MM.1S (cell line): ENCODE results near the gene LITAF.
A peak's percentile ranks its signal among the peaks of the same experiment; 100 is the strongest.

Experiments used
- DNase-seq: peaks from one replicate; pipeline ENCODE4 v3.0.0-alpha.2; 2015
- H2AFZ ChIP-seq: fragments of 300-600 bp; sonication (generic); 2 replicates; pipeline ENCODE4 v1.6.0; 2016; ENCODE audit warnings: antibody characterized with exemption, low read length
- H3F3A ChIP-seq: fragments of 300-600 bp; sonication (generic); 2 replicates; pipeline ENCODE4 v1.6.1; 2016; ENCODE audit warnings: mild to moderate bottlenecking, antibody characterized with exemption, low read length, moderate library complexity, mixed read lengths; ENCODE audit not compliant: insufficient read depth
- H3K27ac ChIP-seq: fragments of 300-600 bp; sonication (generic); 2 replicates; pipeline ENCODE4 v1.5.1; 2016; ENCODE audit warnings: mild to moderate bottlenecking, low read length
- H3K27me3 ChIP-seq: fragments of 300-600 bp; sonication (generic); replicated peaks from 2 replicates; pipeline ENCODE4 v1.6.0; 2016; ENCODE audit warnings: low read length; ENCODE audit not compliant: insufficient read depth
- H3K36me3 ChIP-seq: fragments of 300-600 bp; sonication (generic); replicated peaks from 2 replicates; pipeline ENCODE4 v1.6.1; 2016; ENCODE audit warnings: mild to moderate bottlenecking, low read length, mixed read lengths; ENCODE audit not compliant: insufficient read depth
- H3K4me1 ChIP-seq: fragments of 300-600 bp; sonication (generic); 2 replicates; pipeline ENCODE4 v1.6.1; 2016; ENCODE audit warnings: low read length, mixed read lengths
- H3K4me2 ChIP-seq: fragments of 300-600 bp; sonication (generic); 2 replicates; pipeline ENCODE4 v1.6.0; 2016; ENCODE audit warnings: low read depth, low read length
- H3K4me3 ChIP-seq: fragments of 300-600 bp; sonication (generic); 2 replicates; pipeline ENCODE4 v1.5.1; 2016; ENCODE audit warnings: low read length, mixed read lengths
- H3K79me2 ChIP-seq: fragments of 300-600 bp; sonication (generic); 2 replicates; pipeline ENCODE4 v1.6.1; 2016; ENCODE audit warnings: mixed run types, low read length, mixed read lengths
- H3K9ac ChIP-seq: fragments of 300-600 bp; sonication (generic); 2 replicates; pipeline ENCODE4 v1.6.1; 2016; ENCODE audit warnings: low read length, mixed read lengths
- H3K9me2 ChIP-seq: fragments of 300-600 bp; sonication (generic); replicated peaks from 2 replicates; pipeline ENCODE4 v1.6.1; 2016; ENCODE audit warnings: mild to moderate bottlenecking, low read length, mixed read lengths; ENCODE audit not compliant: insufficient read depth
- H3K9me3 ChIP-seq: fragments of 300-600 bp; sonication (generic); replicated peaks from 2 replicates; pipeline ENCODE4 v1.6.1; 2016; ENCODE audit warnings: mild to moderate bottlenecking, low read length, mixed read lengths; ENCODE audit not compliant: insufficient read depth
- H4K20me1 ChIP-seq: fragments of 300-600 bp; sonication (generic); 2 replicates; pipeline ENCODE4 v1.6.1; 2016; ENCODE audit warnings: mild to moderate bottlenecking, low read length, moderate library complexity, mixed read lengths; ENCODE audit not compliant: insufficient read depth
- EZH2 ChIP-seq: fragments of 300-600 bp; sonication (generic); optimal IDR thresholded peaks from 2 replicates; pipeline ENCODE3; 2017; ENCODE audit warnings: low read depth, mild to moderate bottlenecking, antibody characterized with exemption, low read length, mixed read lengths
- EZH2phosphoT487 ChIP-seq: fragments of 300-600 bp; sonication (generic); IDR thresholded peaks from 2 replicates; pipeline ENCODE4 v1.6.1; 2018; ENCODE audit warnings: antibody characterized with exemption, low read length
- TF ChIP-seq, protein P1 (sequence below): fragments of 300-600 bp; sonication (generic); IDR thresholded peaks from 2 replicates; pipeline ENCODE4 v1.5.1; 2016; ENCODE audit warnings: antibody characterized with exemption, low read length, mixed read lengths

The LITAF gene

GRCh38 chr16:11539641-11540050 is 47.1 kb downstream of the LITAF start:
- Histone ChIP-seq H3K9me2 (no peaks in the 10 kb centered on the region), H3K9me3 (no peaks in the 10 kb centered on the region), H3K4me2 (peak overlapping the region; percentile 61), H3K79me2 (no peaks in the 10 kb centered on the region), H3K4me3 (no peak overlapping the region), H3F3A (peaks cover 20% of the 10 kb centered on the region), H3K27ac (peak overlapping the region; percentile 70), H3K4me1 (peaks cover 16% of the 10 kb centered on the region), H3K27me3 (no peaks in the 10 kb centered on the region), H4K20me1 (no peaks in the 10 kb centered on the region), H3K36me3 (no peaks in the 10 kb centered on the region), H3K9ac (peak overlapping the region; percentile 15; the same call in 1 of the 2 replicates), H2AFZ (no peak overlapping the region)
- DNase-seq = peak; percentile 84
- no peak for TF ChIP-seq EZH2
- no peak for TF ChIP-seq EZH2phosphoT487
- TF ChIP-seq, protein P1, sequence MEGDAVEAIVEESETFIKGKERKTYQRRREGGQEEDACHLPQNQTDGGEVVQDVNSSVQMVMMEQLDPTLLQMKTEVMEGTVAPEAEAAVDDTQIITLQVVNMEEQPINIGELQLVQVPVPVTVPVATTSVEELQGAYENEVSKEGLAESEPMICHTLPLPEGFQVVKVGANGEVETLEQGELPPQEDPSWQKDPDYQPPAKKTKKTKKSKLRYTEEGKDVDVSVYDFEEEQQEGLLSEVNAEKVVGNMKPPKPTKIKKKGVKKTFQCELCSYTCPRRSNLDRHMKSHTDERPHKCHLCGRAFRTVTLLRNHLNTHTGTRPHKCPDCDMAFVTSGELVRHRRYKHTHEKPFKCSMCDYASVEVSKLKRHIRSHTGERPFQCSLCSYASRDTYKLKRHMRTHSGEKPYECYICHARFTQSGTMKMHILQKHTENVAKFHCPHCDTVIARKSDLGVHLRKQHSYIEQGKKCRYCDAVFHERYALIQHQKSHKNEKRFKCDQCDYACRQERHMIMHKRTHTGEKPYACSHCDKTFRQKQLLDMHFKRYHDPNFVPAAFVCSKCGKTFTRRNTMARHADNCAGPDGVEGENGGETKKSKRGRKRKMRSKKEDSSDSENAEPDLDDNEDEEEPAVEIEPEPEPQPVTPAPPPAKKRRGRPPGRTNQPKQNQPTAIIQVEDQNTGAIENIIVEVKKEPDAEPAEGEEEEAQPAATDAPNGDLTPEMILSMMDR = no peak

DNA sequence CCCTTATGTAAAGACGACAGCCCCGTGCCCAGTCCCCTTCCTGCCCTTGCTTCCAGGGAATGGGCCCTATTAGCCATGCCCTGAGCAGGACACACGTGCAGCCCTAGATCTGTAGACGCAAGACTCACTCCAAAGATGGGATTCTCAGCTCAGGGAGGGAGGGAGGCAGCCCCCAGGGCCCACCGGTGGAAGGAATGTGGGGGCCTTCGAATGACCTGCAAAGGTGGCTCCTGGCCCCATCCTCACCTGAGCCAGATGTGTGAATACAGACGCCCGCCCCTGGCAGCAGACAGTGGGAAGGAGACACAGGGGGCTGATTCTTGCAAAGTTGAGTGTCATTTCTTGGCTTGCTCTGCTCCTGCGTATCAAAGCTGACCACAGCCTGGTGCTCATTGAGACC is 47.8 kb downstream of the LITAF start:
- DNase-seq = no peak
- no peak overlapping the region for H3K9ac ChIP-seq
- no peaks in the 10 kb centered on the region for H3K36me3 ChIP-seq
- H3K79me2 ChIP-seq = no peaks in the 10 kb centered on the region
- peaks cover 20% of the 10 kb centered on the region for H3F3A ChIP-seq
- peaks cover 16% of the 10 kb centered on the region for H3K4me1 ChIP-seq
- no peaks in the 10 kb centered on the region for H3K9me3 ChIP-seq
- peak overlapping the region; percentile 70; the same call in 1 of the 2 replicates for H3K27ac ChIP-seq
- no peaks in the 10 kb centered on the region for H4K20me1 ChIP-seq
- TF ChIP-seq EZH2 = no peak
- TF ChIP-seq, protein P1 = no peak
- no peak for TF ChIP-seq EZH2phosphoT487
- H3K27me3 ChIP-seq = no peaks in the 10 kb centered on the region
- no peak overlapping the region for H3K4me2 ChIP-seq
- no peaks in the 10 kb centered on the region for H3K9me2 ChIP-seq
- H3K4me3 ChIP-seq = no peak overlapping the region
- H2AFZ ChIP-seq = no peak overlapping the region

DNA sequence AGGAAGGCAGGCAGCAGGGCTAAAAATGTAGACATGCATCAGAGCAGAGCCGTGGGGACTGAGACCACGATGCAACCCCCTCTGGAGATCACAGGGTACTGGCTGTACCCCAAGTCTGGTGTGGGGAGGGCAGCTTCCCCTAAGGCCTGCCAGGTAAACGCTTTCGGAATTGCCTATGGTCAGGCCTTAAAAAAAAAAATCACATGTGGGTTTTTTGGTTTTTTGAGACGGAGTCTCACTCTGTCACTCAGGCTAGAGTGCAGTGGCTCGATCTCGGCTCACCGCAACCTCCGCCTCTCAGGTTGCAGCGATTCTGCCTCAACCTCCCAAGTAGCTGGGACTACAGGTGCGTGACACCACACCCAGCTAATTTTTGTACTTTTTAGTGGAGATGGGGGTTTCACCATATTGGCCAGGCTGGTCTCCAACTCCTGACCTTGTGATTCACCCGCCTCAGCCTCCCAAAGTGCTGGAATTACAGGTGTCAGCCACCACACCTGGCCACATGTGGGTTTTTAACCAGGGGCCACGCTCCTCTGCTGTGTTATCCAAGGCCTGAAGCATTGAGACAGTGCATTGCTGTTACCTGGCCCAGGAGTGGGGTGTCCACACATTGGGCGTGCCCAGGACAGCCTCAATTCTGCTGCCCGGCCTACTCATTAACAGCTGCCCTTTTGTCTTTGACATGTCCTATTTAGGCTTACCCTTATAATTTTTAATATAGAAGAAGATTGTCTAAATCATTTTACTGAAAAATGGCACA is 50.4 kb downstream of the LITAF start:
- Histone ChIP-seq H3K9ac (no peak overlapping the region), H3K27me3 (no peaks in the 10 kb centered on the region), H3K36me3 (no peaks in the 10 kb centered on the region), H3K4me2 (no peak overlapping the region), H3K79me2 (no peaks in the 10 kb centered on the region), H3K9me3 (no peaks in the 10 kb centered on the region), H3K27ac (no peak overlapping the region), H3K4me1 (peaks cover 16% of the 10 kb centered on the region), H2AFZ (no peak overlapping the region), H3F3A (peaks cover 12% of the 10 kb centered on the region), H3K9me2 (no peaks in the 10 kb centered on the region), H3K4me3 (no peak overlapping the region), H4K20me1 (no peaks in the 10 kb centered on the region)
- DNase-seq = no peak
- TF ChIP-seq EZH2 = no peak
- TF ChIP-seq, protein P1 = no peak
- no peak for TF ChIP-seq EZH2phosphoT487
